Daoy (cell line): ENCODE data around the gene METRNL. TPM values are rescaled to one million over a fixed set of nuclear protein-coding genes. Genes with fewer than 3 reads are reported as not detected.
"Not testable (repeated sequence)": the region's sequence is repeated elsewhere in the genome, so short reads cannot be mapped to it uniquely, and the experiment has no call there.

Experiments used
- DNase-seq: peaks from one replicate; pipeline ENCODE4 v3.0.0-alpha.2; 2015; ENCODE audit warnings: low read depth
- total RNA-seq: library from RNA; depleted of rRNA; stranded (reverse); fragments of >200 nt; shearing (Covaris generic); gene quantifications from 2 replicates; pipeline ENCODE4 v1.2.3, GENCODE V29; 2014

Gene METRNL
- total RNA-seq, 1 experiment from 2014 or later: 35.5 TPM

DNA sequence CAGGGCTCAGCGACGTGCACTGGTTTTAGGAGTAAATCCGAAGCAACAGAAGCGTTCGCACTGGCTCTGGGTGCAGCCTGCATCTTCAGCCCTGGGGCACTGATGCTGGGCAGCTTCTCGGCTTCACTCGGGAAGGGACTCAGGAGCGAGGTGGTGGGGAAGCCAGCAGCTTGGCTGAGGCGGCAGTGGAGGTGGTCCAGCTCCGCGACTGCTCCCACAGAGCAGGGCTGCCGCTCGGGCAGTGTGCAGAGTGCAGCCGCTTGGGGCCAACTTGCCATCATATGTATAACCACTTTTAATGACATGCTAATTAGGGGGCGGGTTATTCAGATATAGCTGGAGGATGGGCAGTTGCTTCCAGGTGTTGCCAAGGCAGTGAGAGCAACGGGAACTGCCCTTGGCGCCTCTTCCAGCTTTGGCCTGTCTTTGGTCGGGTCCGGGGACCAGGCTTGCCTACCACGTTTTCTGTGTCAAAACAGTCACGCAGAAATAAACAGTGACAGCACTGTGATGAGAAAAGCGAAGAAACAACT lies 26.7 kb downstream of the METRNL start:
- DNase-seq: no peak

GRCh38 chr17:83106913-83107655 lies 27.7 kb downstream of the METRNL start:
- DNase-seq: no peak

- no peak for DNase-seq
Measured at GRCh38 chr17:83107656-83108048, 28.2 kb downstream of the METRNL start.

GRCh38 chr17:83108709-83109108 lies 29.3 kb downstream of the METRNL start:
- no peak for DNase-seq

DNA sequence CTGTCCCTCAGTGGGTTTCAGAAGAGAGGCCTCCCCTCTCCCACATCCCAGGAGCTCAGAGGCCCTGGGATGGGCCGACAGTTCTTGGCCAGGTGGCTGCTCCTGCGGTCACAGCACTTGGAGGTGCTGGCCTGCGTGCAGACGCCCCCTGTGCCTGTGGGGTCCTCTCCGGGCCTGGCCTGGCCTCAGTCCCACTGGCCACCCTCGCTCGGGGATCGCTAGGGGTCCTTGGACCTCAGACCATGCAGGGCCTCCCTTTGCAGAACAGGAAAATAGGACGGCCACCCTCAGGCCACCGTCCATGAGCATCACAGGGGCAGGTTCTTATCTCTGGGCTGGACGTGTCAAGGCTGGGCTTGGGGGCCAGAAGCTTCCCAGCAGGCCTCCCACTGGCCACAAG lies 30.0 kb downstream of the METRNL start:
- no peak for DNase-seq

- DNase-seq: peak; percentile 100
Measured at GRCh38 chr17:83109793-83110645, 30.6 kb downstream of the METRNL start.

- no peak for DNase-seq
Measured at GRCh38 chr17:83110735-83111134, 31.3 kb downstream of the METRNL start.

- no peak for DNase-seq
Measured at GRCh38 chr17:83111516-83112282, 32.3 kb downstream of the METRNL start.

- no peak for DNase-seq
Measured at GRCh38 chr17:83113381-83113780, 34.0 kb downstream of the METRNL start.

GRCh38 chr17:83113792-83114191 lies 34.4 kb downstream of the METRNL start:
- no peak for DNase-seq

- DNase-seq: no peak
Measured at GRCh38 chr17:83114706-83115105, 35.3 kb downstream of the METRNL start.

GRCh38 chr17:83115202-83115651 lies 35.8 kb downstream of the METRNL start:
- DNase-seq: no peak

GRCh38 chr17:83115832-83116231 lies 36.4 kb downstream of the METRNL start:
- no peak for DNase-seq

DNA sequence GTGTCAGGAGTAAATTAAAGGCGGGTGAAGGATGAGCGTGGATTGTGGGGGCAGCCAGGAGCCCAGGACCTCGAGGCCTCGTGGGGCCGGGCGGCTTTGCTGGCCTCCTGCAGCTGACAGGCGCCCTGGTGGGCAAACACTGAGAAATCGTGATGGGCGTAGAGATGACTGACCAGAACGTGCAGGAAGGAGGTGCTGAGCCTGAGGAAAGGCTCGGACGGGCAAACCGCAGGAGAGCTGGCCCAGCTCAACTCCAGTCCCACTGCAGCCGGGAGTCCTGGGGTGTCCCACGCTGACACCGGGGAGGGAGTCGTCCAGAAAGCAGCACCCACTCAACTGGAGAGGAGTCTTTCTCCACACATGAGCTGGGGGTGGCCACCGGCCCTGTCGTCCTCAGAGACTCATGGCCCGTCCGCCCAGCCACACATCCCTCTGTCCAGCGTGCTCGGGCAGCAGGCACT lies 36.9 kb downstream of the METRNL start:
- DNase-seq: no peak

GRCh38 chr17:83116783-83117555 lies 37.6 kb downstream of the METRNL start:
- no peak for DNase-seq

GRCh38 chr17:83117583-83117982 lies 38.2 kb downstream of the METRNL start:
- DNase-seq: no peak

- no peak for DNase-seq
Measured at GRCh38 chr17:83118071-83118841, 38.8 kb downstream of the METRNL start.

DNA sequence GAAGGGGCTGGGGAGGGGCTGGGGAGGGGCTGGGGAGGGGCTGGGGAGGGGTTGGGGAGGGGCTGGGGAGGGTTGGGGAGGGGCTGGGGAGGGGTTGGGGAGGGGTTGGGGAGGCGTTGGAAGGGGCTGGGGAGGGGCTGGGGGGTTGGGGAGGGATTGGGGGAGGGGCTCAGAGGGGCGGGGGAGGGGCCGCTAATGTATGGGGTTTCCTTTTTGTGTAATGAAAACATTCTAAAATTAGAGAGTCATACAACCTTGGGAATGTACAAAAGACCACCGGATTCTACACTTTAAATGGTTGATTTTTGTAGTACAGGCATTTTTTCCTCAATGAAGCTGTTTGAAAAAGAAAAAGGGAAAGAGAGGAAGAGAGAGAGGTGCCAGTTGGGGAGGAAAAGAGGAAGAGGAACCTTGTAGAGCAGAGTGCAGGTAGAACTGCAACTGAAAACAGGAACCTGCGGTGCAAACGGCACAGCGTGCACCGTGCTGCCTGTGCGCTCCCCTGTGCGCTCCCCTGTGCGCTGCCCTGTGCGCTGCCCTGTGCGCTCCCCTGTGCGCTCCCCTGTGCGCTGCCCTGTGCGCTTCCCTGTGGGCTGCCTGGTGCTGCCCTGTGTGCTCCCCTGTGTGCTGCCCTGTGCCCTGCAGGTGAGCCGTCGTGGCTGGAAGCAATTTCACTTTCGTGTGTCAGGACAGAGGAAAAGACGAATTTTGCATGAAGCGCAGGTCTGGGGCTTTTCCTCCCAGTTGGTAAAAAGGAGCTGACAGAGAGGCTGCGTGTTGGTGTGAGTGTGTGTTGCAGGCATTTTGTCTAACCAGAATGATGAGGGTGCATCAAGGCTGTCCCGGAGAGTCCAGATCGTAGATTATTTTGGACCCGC lies 40.8 kb downstream of the METRNL start:
- DNase-seq: no peak

GRCh38 chr17:83121473-83121872 lies 42.1 kb downstream of the METRNL start:
- DNase-seq: not testable (repeated sequence)
